Activated B cell treated with CpG ODN at 0.5 μM for 24 hours (primary cell): Measurements from ENCODE around the gene C2orf80. TPM values are rescaled to one million over a fixed set of nuclear protein-coding genes. Genes with fewer than 3 reads are reported as not detected.

Source experiments
- ATAC-seq: fragments of 200-7000 bp; cut with Tn5 transposase; one replicate; pipeline ENCODE4 v1.10.0; 2021; ENCODE audit warnings: low read depth, mild to moderate bottlenecking, moderate library complexity
- CTCF ChIA-PET: fragments of 350-600 bp; sonication (Branson Sonifier 250); formaldehyde crosslinking; loops from one replicate; lab custom pipeline; 2021; ENCODE audit warnings: antibody characterized with exemption; lab: Charles Lee
- POLR2A ChIA-PET: fragments of 350-600 bp; sonication (Branson Sonifier 250); formaldehyde crosslinking; loops from one replicate; lab custom pipeline; 2021; ENCODE audit warnings: antibody characterized with exemption; lab: Charles Lee
- DNase-seq: peaks from one replicate; pipeline ENCODE4 v3.0.0; 2022
- H3K27ac Mint-ChIP-seq: one replicate; pipeline ENCODE4 v1.8.0; 2020; ENCODE audit warnings: mixed read lengths
- H3K27me3 Mint-ChIP-seq: one replicate; pipeline ENCODE4 v1.8.0; 2021; ENCODE audit warnings: mixed read lengths
- H3K36me3 Mint-ChIP-seq: one replicate; pipeline ENCODE4 v1.8.0; 2021; ENCODE audit warnings: low read depth, mixed read lengths
- H3K4me1 Mint-ChIP-seq: one replicate; pipeline ENCODE4 v1.8.0; 2021; ENCODE audit warnings: mixed read lengths
- H3K4me3 Mint-ChIP-seq: one replicate; pipeline ENCODE4 v1.8.0; 2020; ENCODE audit warnings: mild to moderate bottlenecking, mixed read lengths
- H3K9me3 Mint-ChIP-seq: one replicate; pipeline ENCODE4 v1.8.0; 2020; ENCODE audit warnings: mixed read lengths
- intact Hi-C: fragments of 100-400 bp; cut with micrococcal nuclease; formaldehyde crosslinking; loops from one replicate; pipeline ENCODE4 v1.15.1; 2024
- total RNA-seq: library from RNA; stranded (reverse); gene quantifications from 2 replicates; pipeline ENCODE4 v1.2.3, GENCODE V29; 2022
- TF ChIP-seq, protein P1 (sequence below): fragments of 200-600 bp; IDR thresholded peaks from one replicate; pipeline ENCODE4 v1.8.0; 2022; ENCODE audit warnings: antibody characterized with exemption, mild to moderate bottlenecking

C2orf80 gene
- total RNA-seq, 1 donor from 2014 or later: not detected

DNA sequence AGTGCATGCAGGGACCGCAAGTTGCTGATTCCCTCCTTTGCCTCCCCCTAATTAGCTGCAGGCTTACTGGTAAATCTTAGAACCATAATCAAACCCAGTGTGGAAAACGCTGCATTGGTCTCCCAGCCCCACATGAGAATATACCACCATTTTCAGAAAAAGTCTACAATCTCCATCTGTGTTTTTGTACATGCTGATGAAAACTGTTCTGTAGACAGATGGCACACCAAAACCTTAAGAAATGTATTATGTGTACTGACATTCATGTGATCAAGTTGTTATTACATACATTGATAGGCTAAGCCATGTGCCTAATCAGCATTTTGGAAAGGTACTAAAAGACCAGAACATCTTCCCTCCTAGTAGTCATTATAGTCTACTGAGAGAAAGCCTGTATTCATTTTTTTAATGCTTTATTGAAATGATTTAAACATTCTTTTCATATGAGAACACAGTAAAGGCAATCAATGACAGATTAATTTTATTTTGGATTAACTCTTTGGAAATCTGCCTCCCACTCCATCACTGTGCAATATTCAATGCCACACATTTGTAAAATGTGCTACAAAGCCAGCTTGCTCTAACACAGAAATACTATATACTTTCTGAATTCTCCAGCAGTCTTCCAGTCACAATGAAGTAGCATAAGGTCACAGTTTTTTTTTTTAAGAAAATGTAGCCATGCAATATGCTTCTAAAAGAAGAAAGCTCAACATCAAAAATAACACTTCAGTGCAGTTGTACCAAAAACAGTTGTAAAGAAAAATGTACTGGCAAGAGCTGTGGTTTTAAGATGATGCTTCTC, 24.7 kb downstream of the C2orf80 start:
- POLR2A ChIA-PET: no interaction called here
- Mint-ChIP-seq H3K36me3 (no peaks in the 10 kb centered on the region), H3K4me1 (no peaks in the 10 kb centered on the region), H3K9me3 (no peaks in the 10 kb centered on the region), H3K4me3 (no peak overlapping the region), H3K27me3 (peaks cover 2% of the 10 kb centered on the region), H3K27ac (no peak overlapping the region)
- no peak for ATAC-seq
- TF ChIP-seq, protein P1, sequence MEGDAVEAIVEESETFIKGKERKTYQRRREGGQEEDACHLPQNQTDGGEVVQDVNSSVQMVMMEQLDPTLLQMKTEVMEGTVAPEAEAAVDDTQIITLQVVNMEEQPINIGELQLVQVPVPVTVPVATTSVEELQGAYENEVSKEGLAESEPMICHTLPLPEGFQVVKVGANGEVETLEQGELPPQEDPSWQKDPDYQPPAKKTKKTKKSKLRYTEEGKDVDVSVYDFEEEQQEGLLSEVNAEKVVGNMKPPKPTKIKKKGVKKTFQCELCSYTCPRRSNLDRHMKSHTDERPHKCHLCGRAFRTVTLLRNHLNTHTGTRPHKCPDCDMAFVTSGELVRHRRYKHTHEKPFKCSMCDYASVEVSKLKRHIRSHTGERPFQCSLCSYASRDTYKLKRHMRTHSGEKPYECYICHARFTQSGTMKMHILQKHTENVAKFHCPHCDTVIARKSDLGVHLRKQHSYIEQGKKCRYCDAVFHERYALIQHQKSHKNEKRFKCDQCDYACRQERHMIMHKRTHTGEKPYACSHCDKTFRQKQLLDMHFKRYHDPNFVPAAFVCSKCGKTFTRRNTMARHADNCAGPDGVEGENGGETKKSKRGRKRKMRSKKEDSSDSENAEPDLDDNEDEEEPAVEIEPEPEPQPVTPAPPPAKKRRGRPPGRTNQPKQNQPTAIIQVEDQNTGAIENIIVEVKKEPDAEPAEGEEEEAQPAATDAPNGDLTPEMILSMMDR: no peak
- intact Hi-C loops: no loop called here
- CTCF ChIA-PET: interaction anchor here (0.8 kb wide), 1 partner anchor 11 kb away, joined by 3 read pairs; no protein-coding TSS in a partner anchor
- no peak for DNase-seq

DNA sequence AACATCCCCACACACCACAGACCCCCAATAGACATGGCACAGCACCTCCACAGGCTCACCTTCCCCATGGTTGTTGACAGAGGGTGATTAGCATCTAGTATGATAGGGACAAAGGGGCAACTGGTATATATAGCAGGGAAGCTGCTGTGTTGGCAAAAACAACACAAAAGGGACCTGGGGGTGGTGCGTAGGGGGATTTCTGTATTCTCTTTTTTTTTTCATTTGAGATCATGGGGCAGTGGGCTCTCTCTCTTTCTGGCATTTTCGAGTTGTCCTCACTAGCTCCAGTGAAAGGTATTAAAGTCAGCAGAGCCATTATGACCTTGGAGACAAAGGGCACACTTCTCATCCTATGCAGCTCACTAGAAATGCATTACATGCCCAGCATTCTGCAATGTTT, 26.3 kb downstream of the C2orf80 start, which contains the start of gene CRYGA:
Gene CRYGA, minus strand, starts transcription at position 101 of the 400 bp plus-strand sequence. Its CDS starts 33 bp downstream, at position 68.
- TF ChIP-seq, protein P1: no peak
- H3K4me3 Mint-ChIP-seq: no peak within 1 kb of the TSS
- peaks cover 4% of the 10 kb centered on the region for H3K27me3 Mint-ChIP-seq
- intact Hi-C loops: no loop called here
- no peaks in the 10 kb centered on the region for H3K4me1 Mint-ChIP-seq
- no peak within 1 kb of the TSS for H3K27ac Mint-ChIP-seq
- DNase-seq (no peak), ATAC-seq (no peak)
- ChIA-PET POLR2A (no interaction called here), CTCF (no interaction called here)
- no peaks in the 10 kb centered on the region for H3K9me3 Mint-ChIP-seq
- no peaks in the 10 kb centered on the region for H3K36me3 Mint-ChIP-seq

DNA sequence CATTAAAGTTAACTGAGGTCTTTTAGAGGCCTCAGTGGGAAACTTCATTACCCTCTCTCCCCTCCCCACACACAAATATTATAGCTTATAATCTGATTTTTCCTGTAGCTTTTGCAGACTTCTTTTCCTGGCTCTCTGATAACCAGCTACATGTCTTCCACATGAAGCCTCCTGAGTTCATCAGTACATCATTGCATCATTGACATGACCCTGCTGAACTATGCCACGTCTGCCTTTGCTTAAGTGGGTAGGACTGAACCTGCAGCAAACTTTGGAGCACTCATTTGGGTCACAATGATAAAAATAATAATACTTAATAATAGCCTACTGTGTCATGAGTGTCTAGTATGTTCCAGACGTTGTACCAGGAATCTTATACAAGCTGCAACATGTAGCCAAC, 33.4 kb downstream of the C2orf80 start:
- CTCF ChIA-PET: no interaction called here
- TF ChIP-seq, protein P1: no peak
- ATAC-seq (no peak), DNase-seq (no peak)
- Mint-ChIP-seq H3K27ac (no peak overlapping the region), H3K4me3 (no peak overlapping the region), H3K27me3 (peaks cover 7% of the 10 kb centered on the region), H3K9me3 (peaks cover 6% of the 10 kb centered on the region), H3K36me3 (no peaks in the 10 kb centered on the region), H3K4me1 (no peaks in the 10 kb centered on the region)
- intact Hi-C loops: no loop called here
- POLR2A ChIA-PET: no interaction called here

DNA sequence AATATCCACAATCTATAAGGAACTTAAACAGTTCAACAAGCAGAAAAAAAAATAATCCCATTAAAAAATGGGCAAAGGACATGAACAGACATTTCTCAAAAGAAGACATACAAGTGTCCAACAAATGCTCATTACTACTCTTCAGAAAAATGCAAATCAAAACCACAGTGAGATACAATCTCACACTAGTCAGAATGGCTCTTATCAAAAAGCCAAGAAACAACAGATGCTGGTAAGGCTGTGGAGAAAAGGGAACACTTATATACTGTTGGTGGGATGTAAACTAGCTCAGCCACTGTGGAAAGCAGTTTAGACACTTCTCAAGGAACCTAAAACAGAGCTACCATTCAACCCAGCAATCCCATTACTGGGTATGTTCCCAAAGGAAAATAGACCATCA, 36.7 kb downstream of the C2orf80 start:
- Mint-ChIP-seq H3K36me3 (no peaks in the 10 kb centered on the region), H3K9me3 (peaks cover 12% of the 10 kb centered on the region), H3K27me3 (peaks cover 4% of the 10 kb centered on the region), H3K27ac (no peak overlapping the region), H3K4me1 (no peaks in the 10 kb centered on the region), H3K4me3 (no peak overlapping the region)
- intact Hi-C loops: no loop called here
- ChIA-PET CTCF (no interaction called here), POLR2A (interaction anchor here (0.7 kb wide), 1 partner anchor 1869 kb away, joined by 4 read pairs; no protein-coding TSS in a partner anchor)
- TF ChIP-seq, protein P1: no peak
- ATAC-seq (no peak), DNase-seq (no peak)

DNA sequence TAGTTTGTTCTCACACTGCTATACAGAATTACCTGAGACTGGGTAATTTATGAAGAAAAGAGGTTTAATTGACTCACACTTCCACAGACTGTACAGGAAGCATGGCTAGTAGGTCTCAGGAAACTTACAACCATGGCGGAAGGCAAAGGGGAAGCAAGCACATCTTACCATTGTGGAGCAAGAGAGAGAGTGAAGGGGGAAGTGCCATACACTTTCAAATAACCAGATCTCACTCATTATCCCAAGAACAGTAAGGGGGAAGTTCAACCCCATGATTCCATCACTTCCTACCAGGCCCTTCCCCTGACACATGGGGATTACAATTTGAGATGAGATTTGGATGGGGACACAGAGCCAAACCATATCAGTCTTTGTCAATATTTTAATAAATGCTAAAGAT, 38.9 kb downstream of the C2orf80 start:
- Mint-ChIP-seq H3K4me1 (no peaks in the 10 kb centered on the region), H3K36me3 (no peaks in the 10 kb centered on the region), H3K4me3 (no peak overlapping the region), H3K27me3 (peaks cover 7% of the 10 kb centered on the region), H3K27ac (no peak overlapping the region), H3K9me3 (peaks cover 12% of the 10 kb centered on the region)
- DNase-seq (no peak), ATAC-seq (no peak)
- TF ChIP-seq, protein P1: no peak
- ChIA-PET CTCF (no interaction called here), POLR2A (no interaction called here)
- intact Hi-C loops: no loop called here
